ENCODE results near the gene DENND1A.
"Not testable (repeated sequence)": the region's sequence is repeated elsewhere in the genome, so short reads cannot be mapped to it uniquely, and the experiment has no call there.

The DENND1A gene

GRCh38 chr9:123654994-123655637 lies 274.8 kb downstream of the DENND1A start:
- DNase-seq (ENCODE audit: low read depth in 2 of 2): no peak

- DNase-seq (ENCODE audit: low read depth in 2 of 2): no peak
Measured at GRCh38 chr9:123654218-123654993, 275.5 kb downstream of the DENND1A start.

- DNase-seq (ENCODE audit: low read depth in 2 of 2): no peak
Measured at GRCh38 chr9:123652416-123652815, 277.5 kb downstream of the DENND1A start.

DNA sequence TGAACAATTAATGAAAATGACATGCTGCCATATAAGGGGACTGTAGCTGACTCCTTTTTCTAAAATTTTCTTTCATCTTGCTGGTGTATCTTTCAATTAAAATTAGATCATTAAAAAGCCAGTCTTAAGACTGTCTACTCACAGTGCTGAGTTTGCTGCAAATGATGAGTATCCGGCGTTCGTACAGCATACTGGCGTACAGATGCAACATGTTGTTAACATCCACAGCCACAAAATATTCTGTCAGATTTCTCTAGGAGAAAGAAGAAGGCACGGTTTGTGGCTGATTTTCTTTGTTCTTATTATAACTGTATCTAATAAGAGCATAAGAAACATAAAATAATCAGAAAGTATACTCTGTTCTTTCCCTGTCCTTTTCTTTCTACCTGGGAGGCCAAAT lies 278.1 kb downstream of the DENND1A start:
- no peak for DNase-seq (ENCODE audit: low read depth in 2 of 2)

- DNase-seq (ENCODE audit: low read depth in 2 of 2): no peak
Measured at GRCh38 chr9:123651273-123651672, 278.7 kb downstream of the DENND1A start.

GRCh38 chr9:123649909-123650308 lies 280.0 kb downstream of the DENND1A start:
- DNase-seq (ENCODE audit: low read depth in 2 of 2): no peak

DNA sequence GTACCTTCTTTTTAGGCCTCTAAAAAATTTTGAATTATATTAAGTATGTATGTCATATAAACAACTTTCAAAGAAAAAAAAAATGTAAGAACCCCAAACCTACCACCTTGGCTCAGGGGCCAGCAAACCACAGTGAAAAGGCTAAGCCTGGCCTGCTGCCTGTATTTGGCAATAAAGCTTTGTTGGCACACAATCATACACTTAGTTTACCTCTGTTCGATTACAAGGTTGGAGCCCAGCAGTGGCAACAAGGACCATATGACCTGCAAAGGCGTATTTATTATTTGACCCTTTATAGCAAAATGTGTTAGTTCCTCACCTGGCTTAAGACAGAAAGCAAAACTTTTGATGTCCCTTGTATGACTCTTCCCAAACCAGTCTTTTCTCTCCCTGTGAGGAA lies 282.8 kb downstream of the DENND1A start:
- no peak for DNase-seq (ENCODE audit: low read depth in 2 of 2)

DNA sequence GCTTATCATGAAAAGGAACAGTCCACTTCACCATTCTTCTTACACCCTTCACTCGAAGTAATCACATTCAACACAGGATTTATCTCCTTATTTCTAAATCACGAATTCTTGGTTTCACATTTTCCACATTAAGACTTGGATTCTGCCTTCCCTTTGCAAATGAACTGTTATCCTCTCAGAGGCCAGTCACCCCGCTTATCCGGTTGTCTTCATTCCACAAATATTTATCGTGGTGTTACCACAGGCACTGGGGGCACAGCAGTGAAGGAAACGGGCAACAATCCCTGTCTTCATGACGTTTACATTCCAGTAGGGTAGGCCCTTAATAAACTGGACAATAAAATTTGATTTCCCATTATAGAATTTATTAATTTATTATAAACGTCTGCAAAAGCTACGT lies 284.2 kb downstream of the DENND1A start:
- DNase-seq (ENCODE audit: low read depth in 2 of 2): no peak

DNA sequence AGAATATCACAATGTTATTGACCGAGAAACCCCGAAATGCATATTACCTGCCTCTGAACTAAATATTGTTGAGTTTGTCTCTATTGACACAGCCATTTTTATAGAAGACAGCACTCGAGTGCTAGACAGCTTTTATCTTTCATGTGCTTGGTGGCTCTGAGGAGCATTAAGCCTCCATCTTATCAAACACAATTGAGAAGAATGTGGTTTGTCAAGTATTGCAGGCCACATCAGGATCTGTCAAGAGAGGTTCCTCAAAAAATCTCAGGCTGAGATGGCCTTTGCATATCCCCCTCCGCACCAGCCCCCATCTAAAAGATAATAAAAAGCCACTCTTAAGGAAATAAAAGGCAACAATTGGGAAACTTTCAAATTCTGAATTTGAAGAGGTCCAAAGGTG lies 284.8 kb downstream of the DENND1A start:
- DNase-seq (ENCODE audit: low read depth in 2 of 2): no peak

- no peak for DNase-seq (ENCODE audit: low read depth in 2 of 2)
Measured at GRCh38 chr9:123643518-123643917, 286.4 kb downstream of the DENND1A start.

DNA sequence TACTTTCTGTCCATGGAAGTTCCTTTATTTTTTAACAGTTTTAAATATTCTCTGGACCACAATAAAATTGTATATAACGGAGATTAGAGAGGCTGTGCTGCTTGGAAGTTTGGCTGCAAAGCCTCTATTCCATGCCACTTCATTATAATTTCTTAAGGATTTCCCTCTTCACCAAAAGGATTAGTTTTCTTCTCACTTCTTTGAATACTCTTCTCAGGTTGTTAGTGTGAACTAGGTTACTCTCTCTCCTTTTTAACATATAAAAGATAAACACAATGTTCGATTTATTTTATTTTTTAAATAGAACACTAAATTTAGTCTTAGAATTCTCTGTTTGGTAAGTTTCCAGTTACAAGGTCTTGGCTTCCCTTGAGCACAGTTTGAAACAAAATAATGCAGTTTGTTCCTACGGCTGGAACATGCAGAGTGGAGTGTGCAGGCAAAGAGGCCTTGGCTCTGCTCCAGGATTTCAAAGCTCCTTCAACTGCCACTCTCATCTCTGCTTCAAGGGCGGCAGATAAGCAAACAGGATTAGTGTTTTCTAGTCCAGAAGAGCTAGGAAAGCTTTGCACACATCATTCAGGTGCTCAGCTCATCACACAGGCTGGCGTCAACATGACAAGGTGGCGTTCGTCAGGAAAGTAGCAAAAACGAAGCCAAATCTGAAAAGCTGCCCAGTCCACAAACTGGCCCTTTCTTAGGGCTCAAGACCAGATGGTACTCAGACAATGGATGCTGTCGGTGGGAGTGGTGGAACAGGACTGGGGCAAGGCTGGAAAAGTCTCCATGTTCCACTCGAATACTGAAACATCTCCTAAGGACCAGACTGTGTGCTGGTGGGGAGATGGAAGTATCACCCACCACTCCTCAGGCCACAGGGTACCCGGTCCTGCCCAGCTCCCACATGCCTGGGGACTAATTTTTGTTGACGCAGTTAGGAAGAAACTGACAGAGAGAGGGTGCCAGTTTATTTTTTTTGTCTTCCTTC lies 287.3 kb downstream of the DENND1A start:
- DNase-seq (ENCODE audit: low read depth in 2 of 2): no peak

- peak in 1 of 2 donors; percentile 10 for DNase-seq (ENCODE audit: low read depth in 2 of 2)
Measured at GRCh38 chr9:123640792-123641222, 289.1 kb downstream of the DENND1A start.

GRCh38 chr9:123639743-123640142 lies 290.2 kb downstream of the DENND1A start:
- no peak for DNase-seq (ENCODE audit: low read depth in 2 of 2)

DNA sequence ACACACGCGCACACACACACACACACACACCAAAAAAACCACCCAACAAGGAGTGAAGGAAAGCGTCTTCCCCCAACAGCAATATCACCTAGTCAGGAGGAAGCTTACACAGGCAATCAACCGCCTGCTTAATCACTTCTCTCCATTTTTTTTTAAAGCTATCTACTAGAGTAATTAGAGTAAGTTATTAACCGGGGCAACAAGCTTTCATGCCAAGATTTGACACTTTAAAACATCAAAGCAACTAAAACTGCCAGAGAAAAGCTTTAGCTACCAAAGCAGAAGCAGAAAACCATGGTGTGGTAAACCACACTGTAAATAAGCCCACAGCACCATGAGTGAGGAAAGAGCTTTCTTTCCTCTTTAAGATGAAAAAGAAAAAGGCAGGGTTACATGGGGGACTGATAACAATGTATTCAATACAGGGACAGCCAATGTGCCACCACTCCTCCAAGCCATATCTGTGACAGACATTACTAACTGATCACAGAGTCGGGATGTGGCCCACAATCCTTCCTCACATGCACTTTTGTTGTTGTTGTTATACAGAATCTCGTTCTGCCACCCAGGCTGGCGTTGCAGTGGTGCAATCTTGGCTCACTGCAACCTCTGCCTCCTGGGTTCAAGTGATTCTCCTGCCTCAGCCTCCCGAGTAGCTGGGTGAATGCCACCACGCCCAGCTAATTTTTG lies 291.8 kb downstream of the DENND1A start:
- no peak for DNase-seq (ENCODE audit: low read depth in 2 of 2)

DNA sequence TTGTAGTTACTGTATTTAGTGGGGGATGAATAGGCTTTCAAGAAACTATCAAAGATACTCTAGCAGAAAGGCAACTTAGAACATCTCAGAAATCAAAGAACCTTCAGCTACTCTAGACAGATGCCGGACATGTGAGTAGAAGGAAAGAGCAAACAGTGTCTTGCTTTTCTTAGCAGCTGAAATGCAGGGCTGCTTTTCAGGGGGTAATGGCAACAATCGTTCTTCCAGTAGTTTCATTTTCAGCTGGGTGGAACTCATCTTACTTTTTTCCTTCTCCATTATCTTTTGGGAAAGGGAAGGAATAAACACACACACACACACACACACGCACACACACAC lies 292.4 kb downstream of the DENND1A start:
- no peak for DNase-seq (ENCODE audit: low read depth in 2 of 2)

GRCh38 chr9:123636805-123637204 lies 293.1 kb downstream of the DENND1A start:
- DNase-seq (ENCODE audit: low read depth in 2 of 2): not testable (repeated sequence)

- DNase-seq (ENCODE audit: low read depth in 2 of 2): no peak
Measured at GRCh38 chr9:123631862-123632261, 298.1 kb downstream of the DENND1A start.

DNA sequence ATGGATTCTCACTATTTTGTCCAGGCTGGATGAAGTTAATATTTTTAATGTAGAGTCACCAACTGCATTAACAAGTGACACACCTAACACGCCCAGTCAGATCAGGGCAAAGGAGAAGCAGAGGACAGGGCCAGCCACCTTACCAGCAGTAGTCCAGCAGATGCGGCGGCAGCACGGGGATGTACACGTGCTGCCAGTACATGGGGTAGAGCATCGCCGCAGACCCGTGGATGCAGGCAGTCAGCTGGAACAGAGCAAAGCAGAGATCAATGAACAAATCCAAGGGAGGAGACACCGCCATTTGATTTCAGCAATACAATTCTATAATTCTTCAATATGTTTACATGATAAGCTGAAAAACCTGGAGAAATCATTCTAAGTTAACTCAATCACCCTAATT lies 299.7 kb downstream of the DENND1A start:
- DNase-seq (ENCODE audit: low read depth in 2 of 2): no peak

- no peak for DNase-seq (ENCODE audit: low read depth in 2 of 2)
Measured at GRCh38 chr9:123629531-123629930, 300.4 kb downstream of the DENND1A start.

GRCh38 chr9:123622711-123623241 lies 307.1 kb downstream of the DENND1A start:
- no peak for DNase-seq (ENCODE audit: low read depth in 2 of 2)

DNA sequence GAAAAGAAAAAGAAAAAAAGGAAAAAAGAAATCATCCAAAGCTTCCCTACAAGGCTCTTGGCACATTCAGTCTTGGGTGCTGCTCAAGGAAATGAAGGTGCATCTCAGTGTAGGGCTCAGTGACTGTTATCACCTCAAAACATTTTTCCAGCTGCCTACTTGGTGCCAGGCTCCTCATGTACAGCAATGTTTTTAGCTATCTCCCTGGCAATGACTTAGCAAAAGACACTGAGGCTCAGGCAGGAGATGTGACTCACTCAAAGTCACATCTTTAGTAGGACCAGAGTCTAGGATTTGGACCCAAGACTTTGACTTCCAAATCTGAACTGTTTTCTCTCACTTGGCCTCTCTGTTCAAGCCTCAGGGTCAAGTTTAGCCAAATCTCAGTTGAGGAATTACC lies 309.7 kb downstream of the DENND1A start:
- no peak for DNase-seq (ENCODE audit: low read depth in 2 of 2)

Measured in stimulated activated CD4-positive, alpha-beta T cell treated with anti-CD3 and anti-CD28 coated beads, Interleukin-15, amount 100 ng/mL, for 48 hours (primary cell).